GM12891 (cell line): ENCODE data around the gene CDH13.

Experiments
- POLR2A ChIP-seq: IDR thresholded peaks from 2 replicates; pipeline ENCODE4 v1.6.1; 2011; ENCODE audit warnings: low read depth, low read length, control low read depth
- POLR2AphosphoS5 ChIP-seq: IDR thresholded peaks from 2 replicates; pipeline ENCODE4 v1.6.1; 2011; ENCODE audit warnings: low read depth, low read length, control low read depth
- TAF1 ChIP-seq: IDR thresholded peaks from 2 replicates; pipeline ENCODE4 v1.6.1; 2011; ENCODE audit warnings: low read depth, low read length, control low read depth

GRCh38 chr16:82967424-82967823 lies 340.7 kb downstream of the CDH13 start:
- TF ChIP-seq POLR2A (no peak), TAF1 (no peak), POLR2AphosphoS5 (no peak)
